Tracheal epithelial cell (primary cell): ENCODE results near the gene RBPJL. TPM values are rescaled to one million over a fixed set of nuclear protein-coding genes. Genes with fewer than 3 reads are reported as not detected.

Experiments
- total RNA-seq: library from RNA; depleted of rRNA; stranded (reverse); fragments of >200 nt; gene quantifications from 2 replicates; pipeline ENCODE4 v1.2.1, GENCODE V29; 2014

The RBPJL gene
- total RNA-seq: not detected in 2 replicates

GRCh38 chr20:45306431-45306982 is at the start of gene RBPJL:
Gene RBPJL (plus strand): TSS chr20:45306840. CDS start chr20:45306923, 83 bp downstream.

GRCh38 chr20:45308117-45308778 is 1.6 kb downstream of the RBPJL start, which contains the start of gene MATN4:
Gene MATN4 (minus strand): TSS chr20:45308299. CDS start chr20:45305582, 2,717 bp downstream.

GRCh38 chr20:45347936-45348778 is 41.5 kb downstream of the RBPJL start, which contains the start of gene SDC4:
Gene SDC4 (minus strand): TSS chr20:45348424. CDS start chr20:45348384, 40 bp downstream.

GRCh38 chr20:45362804-45363610 is 56.4 kb downstream of the RBPJL start, which contains the start of gene SYS1:
Gene SYS1 (plus strand): TSS chr20:45363156. CDS start chr20:45363532, 376 bp downstream.

Other genes starting within 250 kb of the RBPJL start
- 1.1 and 3.9 TPM in 2 replicates for gene KCNS1, start 205.7 kb upstream of the RBPJL start, total RNA-seq
- gene WFDC5, start 191.7 kb upstream of the RBPJL start, total RNA-seq: 2.4 TPM in 1 of 2 replicates, not detected in the other
- gene WFDC12, start 182.4 kb upstream of the RBPJL start, total RNA-seq: 0.96 TPM in 1 of 2 replicates, not detected in the other
- 7.0 and 45.3 TPM in 2 replicates for gene PI3, start 131.9 kb upstream of the RBPJL start, total RNA-seq
- not detected in 2 replicates for gene SEMG1, start 99.8 kb upstream of the RBPJL start, total RNA-seq
- gene SEMG2, start 85.5 kb upstream of the RBPJL start, total RNA-seq: not detected in 2 replicates
- gene SLPI, start 52.3 kb upstream of the RBPJL start, total RNA-seq: 837 and 1,171 TPM in 2 replicates
- gene MATN4, start 1.5 kb downstream of the RBPJL start, total RNA-seq: 0.21 TPM in 1 of 2 replicates, not detected in the other
- 335 and 460 TPM in 2 replicates for gene SDC4, start 41.6 kb downstream of the RBPJL start, total RNA-seq
- gene SYS1, start 56.3 kb downstream of the RBPJL start, total RNA-seq: 14.1 and 28.2 TPM in 2 replicates
- under 0.01 and 0.21 TPM in 2 replicates for gene TP53TG5, start 71.5 kb downstream of the RBPJL start, total RNA-seq
- gene DBNDD2, start 101.4 kb downstream of the RBPJL start, total RNA-seq: 22.6 and 22.7 TPM in 2 replicates
- 22.2 and 23.4 TPM in 2 replicates for gene PIGT, start 109.3 kb downstream of the RBPJL start, total RNA-seq
- gene WFDC2, start 162.9 kb downstream of the RBPJL start, total RNA-seq: 0.96 TPM in 1 of 2 replicates, not detected in the other
- not detected in 2 replicates for gene SPINT3, start 208.8 kb downstream of the RBPJL start, total RNA-seq
- not detected in 2 replicates for gene WFDC6, start 232.6 kb downstream of the RBPJL start, total RNA-seq
- not detected in 2 replicates for gene EPPIN, start 240.6 kb downstream of the RBPJL start, total RNA-seq